Measurements from ENCODE around the gene YY1.
"Not testable (repeated sequence)": the region's sequence is repeated elsewhere in the genome, so short reads cannot be mapped to it uniquely, and the experiment has no call there.

Gene YY1

GRCh38 chr14:100213587-100213955 lies 25.4 kb upstream of the YY1 start:
- no peak for DNase-seq (ENCODE audit: extremely low read depth in 1 of 2, low read depth in 1 of 2)

- DNase-seq (ENCODE audit: extremely low read depth in 1 of 2, low read depth in 1 of 2): peak; percentile 85 to 86
Observed at GRCh38 chr14:100213956-100214769, 24.8 kb upstream of the YY1 start.

- DNase-seq (ENCODE audit: extremely low read depth in 1 of 2, low read depth in 1 of 2): no peak
Observed at GRCh38 chr14:100214770-100215083, 24.2 kb upstream of the YY1 start.

GRCh38 chr14:100215330-100215885 lies 23.5 kb upstream of the YY1 start:
- no peak for DNase-seq (ENCODE audit: extremely low read depth in 1 of 2, low read depth in 1 of 2)

GRCh38 chr14:100219126-100219785 lies 19.7 kb upstream of the YY1 start:
- DNase-seq (ENCODE audit: extremely low read depth in 1 of 2, low read depth in 1 of 2): no peak

- no peak for DNase-seq (ENCODE audit: extremely low read depth in 1 of 2, low read depth in 1 of 2)
Observed at GRCh38 chr14:100221533-100222223, 17.3 kb upstream of the YY1 start.

GRCh38 chr14:100222224-100223093 lies 16.5 kb upstream of the YY1 start:
- DNase-seq (ENCODE audit: extremely low read depth in 1 of 2, low read depth in 1 of 2): no peak

- DNase-seq (ENCODE audit: extremely low read depth in 1 of 2, low read depth in 1 of 2): no peak
Observed at GRCh38 chr14:100223332-100224201, 15.4 kb upstream of the YY1 start.

- no peak for DNase-seq (ENCODE audit: extremely low read depth in 1 of 2, low read depth in 1 of 2)
Observed at GRCh38 chr14:100224229-100224866, 14.6 kb upstream of the YY1 start.

- DNase-seq (ENCODE audit: extremely low read depth in 1 of 2, low read depth in 1 of 2): no peak
Observed at GRCh38 chr14:100225169-100225568, 13.8 kb upstream of the YY1 start.

- DNase-seq (ENCODE audit: extremely low read depth in 1 of 2, low read depth in 1 of 2): no peak
Observed at GRCh38 chr14:100230361-100230760, 8.6 kb upstream of the YY1 start.

GRCh38 chr14:100234511-100234910 lies 4.4 kb upstream of the YY1 start:
- DNase-seq (ENCODE audit: extremely low read depth in 1 of 2, low read depth in 1 of 2): no peak

GRCh38 chr14:100236271-100236818 lies 2.6 kb upstream of the YY1 start:
- DNase-seq (ENCODE audit: extremely low read depth in 1 of 2, low read depth in 1 of 2): not testable (repeated sequence)

- no peak for DNase-seq (ENCODE audit: extremely low read depth in 1 of 2, low read depth in 1 of 2)
Observed at GRCh38 chr14:100236881-100237280, 2.1 kb upstream of the YY1 start.

- DNase-seq (ENCODE audit: extremely low read depth in 1 of 2, low read depth in 1 of 2): peak in 1 of 2 donors; percentile 21
Observed at GRCh38 chr14:100237735-100238418, 1.1 kb upstream of the YY1 start.

GRCh38 chr14:100239211-100239839 lies 381 bp downstream of the YY1 start:
- DNase-seq (ENCODE audit: extremely low read depth in 1 of 2, low read depth in 1 of 2): no peak

- peak; percentile 74 to 75 for DNase-seq (ENCODE audit: extremely low read depth in 1 of 2, low read depth in 1 of 2)
Observed at GRCh38 chr14:100239840-100240667, 1.1 kb downstream of the YY1 start.

All from stimulated activated CD8-positive, alpha-beta memory T cell treated with anti-CD3 and anti-CD28 coated beads, Interleukin-7, amount 100 ng/mL, for 48 hours (primary cell).